HEK293 (cell line): ENCODE data around the gene BACE1-AS.
"Not testable (repeated sequence)": the region's sequence is repeated elsewhere in the genome, so short reads cannot be mapped to it uniquely, and the experiment has no call there.

Experiments used
- CTCF ChIA-PET: fragments of 350-600 bp; formaldehyde crosslinking; extraction: SDS; loops from one replicate; lab custom pipeline; 2021; ENCODE audit warnings: antibody characterized with exemption; lab: Yijun Ruan, JAX
- POLR2A ChIA-PET: fragments of 300-600 bp; formaldehyde crosslinking; extraction: SDS; loops from one replicate; lab custom pipeline; 2020; ENCODE audit warnings: antibody characterized with exemption, inconsistent platforms; lab: Yijun Ruan, JAX
- H3K27ac ChIP-seq: fragments of 200-500 bp; sonication (Bioruptor generic); 2 replicates; pipeline ENCODE4 v1.5.1; 2014; ENCODE audit warnings: low read depth, low read length, control low read depth, inconsistent platforms; ENCODE audit errors: extremely low read depth
- H3K36me3 ChIP-seq, 2 experiments: fragments of 200-500 bp in 1 of 2; sonication (Bioruptor generic) in 1 of 2; 1 replicate in 1 of 2; 2 replicates in 1 of 2; pipeline ENCODE4 v1.5.1; 2014 to 2017; ENCODE audit warnings: inconsistent platforms in 2 of 2, low read length in 2 of 2; ENCODE audit not compliant: control insufficient read depth in 2 of 2, insufficient read depth in 1 of 2
- H3K4me1 ChIP-seq: fragments of 200-500 bp; sonication (Bioruptor generic); 2 replicates; pipeline ENCODE4 v1.5.1; 2014; ENCODE audit warnings: mild to moderate bottlenecking, low read length, inconsistent platforms; ENCODE audit not compliant: control insufficient read depth, insufficient read depth
- H3K4me3 ChIP-seq: 2 replicates; pipeline ENCODE4 v1.5.1; 2011; ENCODE audit warnings: low read depth, mild to moderate bottlenecking, control low read depth, low read length, moderate library complexity
- H3K9me3 ChIP-seq: fragments of 200-500 bp; sonication (Bioruptor generic); 2 replicates; pipeline ENCODE4 v1.5.1; 2014; ENCODE audit warnings: low read depth, low read length, inconsistent platforms; ENCODE audit not compliant: control insufficient read depth, insufficient read depth
- KLF9 ChIP-seq: fragments of 450-650 bp; formaldehyde crosslinking; IDR thresholded peaks from 2 replicates; pipeline ENCODE4 v1.5.1; 2016; ENCODE audit warnings: missing biosample characterization, missing genetic modification characterization, low read depth
- OSR2 ChIP-seq: fragments of 450-650 bp; formaldehyde crosslinking; IDR thresholded peaks from 2 replicates; pipeline ENCODE4 v1.5.1; 2016; ENCODE audit warnings: missing biosample characterization, missing genetic modification characterization
- TRIM28 ChIP-seq: IDR thresholded peaks from 2 replicates; pipeline ENCODE4 v1.6.1; 2011; ENCODE audit warnings: low read length, control low read depth, borderline replicate concordance
- ZBTB48 ChIP-seq: fragments of 450-650 bp; formaldehyde crosslinking; IDR thresholded peaks from 2 replicates; pipeline ENCODE4 v1.5.1; 2016; ENCODE audit warnings: missing biosample characterization, missing genetic modification characterization
- ZEB2 ChIP-seq: fragments of 450-650 bp; formaldehyde crosslinking; IDR thresholded peaks from 2 replicates; pipeline ENCODE4 v1.5.1; 2016; ENCODE audit warnings: missing biosample characterization, missing genetic modification characterization
- ZFP69B ChIP-seq: fragments of 450-650 bp; formaldehyde crosslinking; IDR thresholded peaks from 2 replicates; pipeline ENCODE4 v1.5.1; 2016; ENCODE audit warnings: missing biosample characterization, missing genetic modification characterization
- ZNF146 ChIP-seq: fragments of 450-650 bp; formaldehyde crosslinking; IDR thresholded peaks from 2 replicates; pipeline ENCODE4 v1.5.1; 2016; ENCODE audit warnings: missing biosample characterization, missing genetic modification characterization
- ZNF169 ChIP-seq: fragments of 450-650 bp; formaldehyde crosslinking; IDR thresholded peaks from 2 replicates; pipeline ENCODE4 v1.5.1; 2016; ENCODE audit warnings: missing biosample characterization, missing genetic modification characterization
- ZNF211 ChIP-seq: fragments of 450-650 bp; formaldehyde crosslinking; IDR thresholded peaks from 2 replicates; pipeline ENCODE4 v1.5.1; 2016; ENCODE audit warnings: low read depth, missing biosample characterization, missing genetic modification characterization
- ZNF223 ChIP-seq: fragments of 450-650 bp; formaldehyde crosslinking; IDR thresholded peaks from 2 replicates; pipeline ENCODE4 v1.5.1; 2016; ENCODE audit warnings: missing biosample characterization, missing genetic modification characterization
- ZNF248 ChIP-seq: fragments of 450-650 bp; formaldehyde crosslinking; IDR thresholded peaks from 2 replicates; pipeline ENCODE4 v1.5.1; 2017; ENCODE audit warnings: missing biosample characterization, missing genetic modification characterization
- ZNF416 ChIP-seq: fragments of 450-650 bp; formaldehyde crosslinking; IDR thresholded peaks from 2 replicates; pipeline ENCODE4 v1.5.1; 2016; ENCODE audit warnings: missing biosample characterization, missing genetic modification characterization
- ZNF529 ChIP-seq: fragments of 450-650 bp; formaldehyde crosslinking; IDR thresholded peaks from 2 replicates; pipeline ENCODE4 v1.5.1; 2017; ENCODE audit warnings: missing genetic modification characterization, missing biosample characterization; ENCODE audit not compliant: insufficient replicate concordance
- ZNF558 ChIP-seq: fragments of 450-650 bp; formaldehyde crosslinking; IDR thresholded peaks from 2 replicates; pipeline ENCODE4 v1.5.1; 2016; ENCODE audit warnings: missing biosample characterization, missing genetic modification characterization
- ZNF560 ChIP-seq: fragments of 450-650 bp; formaldehyde crosslinking; IDR thresholded peaks from 2 replicates; pipeline ENCODE4 v1.5.1; 2017; ENCODE audit warnings: missing biosample characterization, missing genetic modification characterization, borderline replicate concordance
- ZNF610 ChIP-seq: fragments of 450-650 bp; formaldehyde crosslinking; IDR thresholded peaks from 2 replicates; pipeline ENCODE4 v1.5.1; 2016; ENCODE audit warnings: missing biosample characterization, missing genetic modification characterization, borderline replicate concordance
- ZNF626 ChIP-seq: fragments of 450-650 bp; sonication (Bioruptor Pico); formaldehyde crosslinking; IDR thresholded peaks from 2 replicates; pipeline ENCODE4 v1.5.1; 2018; ENCODE audit warnings: missing biosample characterization, missing genetic modification characterization, inconsistent platforms
- ZNF629 ChIP-seq: fragments of 450-650 bp; formaldehyde crosslinking; IDR thresholded peaks from 2 replicates; pipeline ENCODE4 v1.5.1; 2017; ENCODE audit warnings: missing biosample characterization, missing genetic modification characterization
- ZNF660 ChIP-seq: fragments of 450-650 bp; IDR thresholded peaks from 2 replicates; pipeline ENCODE4 v1.5.1; 2018; ENCODE audit warnings: missing biosample characterization, mild to moderate bottlenecking, missing genetic modification characterization
- ZNF777 ChIP-seq: fragments of 450-650 bp; formaldehyde crosslinking; IDR thresholded peaks from 2 replicates; pipeline ENCODE4 v1.5.1; 2017; ENCODE audit warnings: missing biosample characterization, missing genetic modification characterization, borderline replicate concordance
- TF ChIP-seq, protein P1 (sequence below): fragments of 450-650 bp; formaldehyde crosslinking; IDR thresholded peaks from 2 replicates; pipeline ENCODE4 v1.5.1; 2016; ENCODE audit warnings: missing biosample characterization, missing genetic modification characterization
- TF ChIP-seq, protein P2 (sequence below): fragments of 450-650 bp; formaldehyde crosslinking; IDR thresholded peaks from 2 replicates; pipeline ENCODE4 v1.5.1; 2016; ENCODE audit warnings: missing biosample characterization, missing genetic modification characterization
- TF ChIP-seq, protein P3 (sequence below): fragments of 450-650 bp; formaldehyde crosslinking; IDR thresholded peaks from 2 replicates; pipeline ENCODE4 v1.5.1; 2016; ENCODE audit warnings: missing biosample characterization, missing genetic modification characterization, low read depth

The BACE1-AS gene

DNA sequence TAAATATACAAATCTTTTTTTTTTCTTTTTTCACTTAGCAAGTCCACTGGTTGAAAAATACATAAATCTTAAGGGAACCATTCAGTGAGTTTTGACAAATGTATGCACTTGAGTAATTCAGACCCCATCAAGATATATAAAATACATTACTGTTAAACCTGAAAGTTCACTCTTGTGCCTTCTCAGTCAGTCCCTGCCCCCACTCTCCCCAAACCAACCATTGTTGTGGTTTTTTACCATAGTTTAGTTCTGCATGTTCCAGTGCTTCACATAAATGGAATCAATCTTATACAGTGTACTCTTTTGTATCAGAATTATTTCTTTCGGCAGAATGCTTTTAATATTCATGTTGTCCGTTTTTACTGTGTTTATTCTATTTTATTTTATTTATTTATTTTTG lies 32.6 kb upstream of the BACE1-AS start:
- no peaks in the 10 kb centered on the region for H3K4me1 ChIP-seq
- H3K9me3 ChIP-seq: no peaks in the 10 kb centered on the region
- H3K36me3 ChIP-seq: peaks cover 6 to 29% of the 10 kb centered on the region in 2 experiments; a peak in 2 of 3 replicates
- TF ChIP-seq ZNF626 (tag by site-specific recombination) (no peak), ZNF416 (tag by site-specific recombination) (no peak), ZNF629 (tag by site-specific recombination) (no peak), ZNF223 (tag by site-specific recombination) (no peak), ZNF211 (tag by site-specific recombination) (no peak), ZNF560 (tag by site-specific recombination) (no peak), ZNF777 (tag by site-specific recombination) (no peak), TRIM28 (no peak), ZNF248 (tag by site-specific recombination) (no peak), ZNF146 (no peak), ZNF529 (tag by site-specific recombination) (no peak), ZEB2 (tag by site-specific recombination) (no peak)
- TF ChIP-seq, protein P1, sequence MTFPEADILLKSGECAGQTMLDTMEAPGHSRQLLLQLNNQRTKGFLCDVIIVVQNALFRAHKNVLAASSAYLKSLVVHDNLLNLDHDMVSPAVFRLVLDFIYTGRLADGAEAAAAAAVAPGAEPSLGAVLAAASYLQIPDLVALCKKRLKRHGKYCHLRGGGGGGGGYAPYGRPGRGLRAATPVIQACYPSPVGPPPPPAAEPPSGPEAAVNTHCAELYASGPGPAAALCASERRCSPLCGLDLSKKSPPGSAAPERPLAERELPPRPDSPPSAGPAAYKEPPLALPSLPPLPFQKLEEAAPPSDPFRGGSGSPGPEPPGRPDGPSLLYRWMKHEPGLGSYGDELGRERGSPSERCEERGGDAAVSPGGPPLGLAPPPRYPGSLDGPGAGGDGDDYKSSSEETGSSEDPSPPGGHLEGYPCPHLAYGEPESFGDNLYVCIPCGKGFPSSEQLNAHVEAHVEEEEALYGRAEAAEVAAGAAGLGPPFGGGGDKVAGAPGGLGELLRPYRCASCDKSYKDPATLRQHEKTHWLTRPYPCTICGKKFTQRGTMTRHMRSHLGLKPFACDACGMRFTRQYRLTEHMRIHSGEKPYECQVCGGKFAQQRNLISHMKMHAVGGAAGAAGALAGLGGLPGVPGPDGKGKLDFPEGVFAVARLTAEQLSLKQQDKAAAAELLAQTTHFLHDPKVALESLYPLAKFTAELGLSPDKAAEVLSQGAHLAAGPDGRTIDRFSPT (tag by site-specific recombination): no peak
- ChIA-PET CTCF (no interaction called here), POLR2A (no interaction called here)
- no peak overlapping the region for H3K4me3 ChIP-seq
- no peak overlapping the region for H3K27ac ChIP-seq

DNA sequence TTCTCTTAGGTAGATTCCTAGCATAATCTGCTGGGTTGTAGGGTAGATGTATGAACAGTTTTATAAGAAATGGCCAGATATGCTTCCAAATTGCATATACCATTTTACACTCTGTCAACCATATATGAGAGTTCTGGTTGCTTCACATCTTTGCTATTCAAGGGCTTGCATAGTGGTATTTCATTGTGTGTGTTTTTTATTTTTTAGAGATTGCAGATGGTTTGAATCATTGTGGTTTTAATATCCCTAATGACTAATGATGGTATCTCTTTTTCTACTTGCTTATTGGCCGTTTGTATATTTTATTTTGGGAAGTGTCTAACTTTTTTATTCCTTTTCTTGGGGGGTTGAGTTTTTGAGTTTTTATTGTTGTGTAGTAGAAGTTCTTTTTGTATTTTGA lies 31.7 kb upstream of the BACE1-AS start:
- TF ChIP-seq ZNF610 (tag by site-specific recombination): no peak
- ChIA-PET POLR2A (no interaction called here), CTCF (no interaction called here)
- Histone ChIP-seq H3K4me3 (no peak overlapping the region), H3K27ac (no peak overlapping the region), H3K36me3 (peaks cover 9 to 21% of the 10 kb centered on the region in 2 experiments; a peak in 2 of 3 replicates), H3K9me3 (no peaks in the 10 kb centered on the region), H3K4me1 (no peaks in the 10 kb centered on the region)

DNA sequence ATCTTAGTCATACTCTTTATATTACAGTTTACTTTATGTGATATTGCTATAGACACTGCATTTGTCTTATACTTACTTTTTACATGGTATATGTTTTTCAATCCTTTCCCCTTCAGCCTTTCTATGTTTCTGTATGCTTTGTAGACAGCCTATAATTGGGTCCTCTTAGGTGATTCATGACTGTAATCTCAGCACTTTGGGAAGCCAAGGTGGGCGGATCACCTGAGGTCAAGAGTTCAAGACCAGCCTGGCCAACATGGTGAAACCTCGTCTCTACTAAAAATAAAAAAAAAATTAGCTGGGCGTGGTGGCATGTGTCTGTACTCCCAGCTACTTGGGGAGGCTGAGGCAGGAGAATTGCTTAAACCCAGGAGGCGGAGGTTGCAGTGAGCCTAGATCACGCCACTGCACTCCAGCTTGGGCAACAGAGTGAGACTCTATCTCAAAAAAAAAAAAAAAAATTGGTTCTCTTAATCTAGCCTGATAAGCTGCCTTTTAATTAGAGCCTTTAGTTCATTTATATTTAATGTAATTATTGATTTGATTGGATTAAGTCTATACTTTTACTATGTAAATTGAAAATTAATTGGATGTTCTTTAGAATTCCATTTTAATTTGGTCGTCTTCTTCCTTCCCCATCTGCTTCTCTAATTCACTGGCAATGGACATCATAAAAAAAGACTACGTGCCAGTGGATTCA lies 26.4 kb upstream of the BACE1-AS start:
- H3K4me1 ChIP-seq, H3K9me3 ChIP-seq, H3K4me3 ChIP-seq, H3K27ac ChIP-seq, POLR2A ChIA-PET: not testable (repeated sequence)
- CTCF ChIA-PET: interaction anchor here (0.6 kb wide), 1 partner anchor 568 kb away, joined by 3 read pairs; no protein-coding TSS in a partner anchor
- peaks cover 6 to 15% of the 10 kb centered on the region in 2 experiments; a peak in 2 of 3 replicates for H3K36me3 ChIP-seq

DNA sequence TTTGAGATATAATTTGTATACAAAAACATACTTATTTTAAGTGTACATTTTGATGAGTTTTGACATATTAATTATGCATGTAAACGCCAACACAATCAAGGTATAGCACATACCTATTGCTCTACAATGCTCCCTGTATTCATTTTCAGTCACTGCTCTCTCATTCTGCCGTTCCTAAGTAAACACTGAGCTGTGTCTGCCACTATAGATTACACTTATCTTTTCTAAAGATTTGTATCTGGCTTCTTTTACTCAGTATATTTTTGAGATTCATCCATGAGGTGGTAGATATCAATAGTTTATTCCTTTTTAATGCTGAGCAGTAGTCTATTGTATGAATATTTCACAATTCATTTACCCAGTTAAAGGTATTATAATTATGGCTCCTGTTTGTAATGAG lies 25.4 kb upstream of the BACE1-AS start:
- Histone ChIP-seq H3K27ac (no peak overlapping the region), H3K36me3 (peaks cover 3 to 8% of the 10 kb centered on the region in 2 experiments; a peak in 2 of 3 replicates), H3K4me1 (no peaks in the 10 kb centered on the region), H3K9me3 (no peaks in the 10 kb centered on the region), H3K4me3 (no peak overlapping the region)
- POLR2A ChIA-PET: no interaction called here
- CTCF ChIA-PET: no interaction called here
- no peak for TF ChIP-seq KLF9 (tag by site-specific recombination)
- no peak for TF ChIP-seq ZNF660 (tag by site-specific recombination)
- TF ChIP-seq ZBTB48 (tag by site-specific recombination): no peak
- no peak for TF ChIP-seq ZNF558 (tag by site-specific recombination)
- TF ChIP-seq ZFP69B (tag by site-specific recombination): no peak
- TF ChIP-seq, protein P2, sequence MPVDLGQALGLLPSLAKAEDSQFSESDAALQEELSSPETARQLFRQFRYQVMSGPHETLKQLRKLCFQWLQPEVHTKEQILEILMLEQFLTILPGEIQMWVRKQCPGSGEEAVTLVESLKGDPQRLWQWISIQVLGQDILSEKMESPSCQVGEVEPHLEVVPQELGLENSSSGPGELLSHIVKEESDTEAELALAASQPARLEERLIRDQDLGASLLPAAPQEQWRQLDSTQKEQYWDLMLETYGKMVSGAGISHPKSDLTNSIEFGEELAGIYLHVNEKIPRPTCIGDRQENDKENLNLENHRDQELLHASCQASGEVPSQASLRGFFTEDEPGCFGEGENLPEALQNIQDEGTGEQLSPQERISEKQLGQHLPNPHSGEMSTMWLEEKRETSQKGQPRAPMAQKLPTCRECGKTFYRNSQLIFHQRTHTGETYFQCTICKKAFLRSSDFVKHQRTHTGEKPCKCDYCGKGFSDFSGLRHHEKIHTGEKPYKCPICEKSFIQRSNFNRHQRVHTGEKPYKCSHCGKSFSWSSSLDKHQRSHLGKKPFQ (tag by site-specific recombination): no peak
- TF ChIP-seq OSR2 (tag by site-specific recombination): no peak
- TF ChIP-seq, protein P3, sequence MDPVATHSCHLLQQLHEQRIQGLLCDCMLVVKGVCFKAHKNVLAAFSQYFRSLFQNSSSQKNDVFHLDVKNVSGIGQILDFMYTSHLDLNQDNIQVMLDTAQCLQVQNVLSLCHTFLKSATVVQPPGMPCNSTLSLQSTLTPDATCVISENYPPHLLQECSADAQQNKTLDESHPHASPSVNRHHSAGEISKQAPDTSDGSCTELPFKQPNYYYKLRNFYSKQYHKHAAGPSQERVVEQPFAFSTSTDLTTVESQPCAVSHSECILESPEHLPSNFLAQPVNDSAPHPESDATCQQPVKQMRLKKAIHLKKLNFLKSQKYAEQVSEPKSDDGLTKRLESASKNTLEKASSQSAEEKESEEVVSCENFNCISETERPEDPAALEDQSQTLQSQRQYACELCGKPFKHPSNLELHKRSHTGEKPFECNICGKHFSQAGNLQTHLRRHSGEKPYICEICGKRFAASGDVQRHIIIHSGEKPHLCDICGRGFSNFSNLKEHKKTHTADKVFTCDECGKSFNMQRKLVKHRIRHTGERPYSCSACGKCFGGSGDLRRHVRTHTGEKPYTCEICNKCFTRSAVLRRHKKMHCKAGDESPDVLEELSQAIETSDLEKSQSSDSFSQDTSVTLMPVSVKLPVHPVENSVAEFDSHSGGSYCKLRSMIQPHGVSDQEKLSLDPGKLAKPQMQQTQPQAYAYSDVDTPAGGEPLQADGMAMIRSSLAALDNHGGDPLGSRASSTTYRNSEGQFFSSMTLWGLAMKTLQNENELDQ: no peak
- TF ChIP-seq ZNF169 (tag by site-specific recombination): no peak
